ENCODE data around the gene GRIN2C.
A peak's percentile ranks its signal among the peaks of the same experiment; 100 is the strongest.

GRIN2C gene

DNA sequence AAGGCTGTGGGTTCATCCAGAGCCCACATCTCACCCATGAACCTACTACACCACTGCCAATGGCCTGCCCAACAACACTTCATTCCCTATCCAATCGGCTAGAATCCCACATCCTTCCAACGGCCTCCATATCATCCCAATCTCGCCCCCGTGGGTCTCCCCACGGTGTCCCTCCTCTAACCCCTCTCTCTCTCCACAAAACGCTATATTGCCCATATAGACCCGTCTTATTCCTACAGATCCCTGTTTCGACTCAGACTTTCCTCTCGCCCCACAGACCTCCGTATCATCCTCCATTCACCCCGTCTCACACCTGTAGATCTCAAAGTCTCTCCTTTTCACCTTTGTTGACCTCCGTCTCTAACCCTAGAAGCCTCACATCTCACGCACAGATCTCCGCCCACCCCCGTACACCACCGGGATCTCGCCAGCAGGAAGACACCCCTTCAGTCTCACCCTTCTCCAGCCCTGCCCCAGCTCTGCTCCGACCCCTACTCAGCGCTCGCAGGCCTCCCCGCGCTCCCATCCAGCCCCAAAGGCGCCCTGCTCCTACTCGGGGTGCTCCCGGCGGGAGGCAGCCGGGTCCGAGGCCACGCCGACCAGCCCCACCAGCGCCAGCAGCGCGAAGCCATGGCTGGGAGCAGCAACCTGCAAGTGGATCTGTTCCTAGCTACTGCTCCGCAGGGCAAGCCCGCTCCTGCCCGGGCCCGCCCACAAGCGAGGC is 12.8 kb upstream of the GRIN2C start, which contains the start of gene FDXR (continued):
- TF ChIP-seq REST (tag by site-specific recombination; IDR thresholded peaks at IDR 0.05) (peak; percentile 58; the same call in 1 of the 2 replicates), KLF7 (tag by site-specific recombination; IDR thresholded peaks at IDR 0.05; ENCODE audit: borderline replicate concordance) (peak; percentile 64; the same call in 1 of the 2 replicates), ZNF843 (tag by site-specific recombination; IDR thresholded peaks at IDR 0.05) (peak; percentile 60; the same call in 1 of the 2 replicates), ZNF600 (tag by site-specific recombination; IDR thresholded peaks at IDR 0.05) (peak; percentile 80), ZBTB8A (tag by site-specific recombination; IDR thresholded peaks at IDR 0.05) (0 out of 2 replicates have a peak, but pooled peaks have one; percentile 48), ZNF704 (tag by site-specific recombination; IDR thresholded peaks at IDR 0.05) (no peak), ZBTB10 (tag by site-specific recombination; IDR thresholded peaks at IDR 0.05) (peak; percentile 80), EGR2 (tag by site-specific recombination; IDR thresholded peaks at IDR 0.05; ENCODE audit: low read depth) (peak; percentile 77), ZNF324 (tag by site-specific recombination; IDR thresholded peaks at IDR 0.05) (peak; percentile 85), ZNF2 (tag by site-specific recombination; IDR thresholded peaks at IDR 0.05) (peak; percentile 85), ZNF561 (tag by site-specific recombination; IDR thresholded peaks at IDR 0.05; ENCODE audit: borderline replicate concordance) (no peak), KLF9 (tag by site-specific recombination; IDR thresholded peaks at IDR 0.05; ENCODE audit: low read depth) (peak; percentile 77), ZNF155 (tag by site-specific recombination; IDR thresholded peaks at IDR 0.05) (no peak), ZNF18 (tag by site-specific recombination; IDR thresholded peaks at IDR 0.05) (no peak), GLIS2 (tag by site-specific recombination; IDR thresholded peaks at IDR 0.05) (peak; percentile 56), KLF17 (tag by site-specific recombination; IDR thresholded peaks at IDR 0.05) (peak; percentile 73), ZEB2 (tag by site-specific recombination; IDR thresholded peaks at IDR 0.05) (0 out of 2 replicates have a peak, but pooled peaks have one; percentile 30)
- TF ChIP-seq, protein P1, sequence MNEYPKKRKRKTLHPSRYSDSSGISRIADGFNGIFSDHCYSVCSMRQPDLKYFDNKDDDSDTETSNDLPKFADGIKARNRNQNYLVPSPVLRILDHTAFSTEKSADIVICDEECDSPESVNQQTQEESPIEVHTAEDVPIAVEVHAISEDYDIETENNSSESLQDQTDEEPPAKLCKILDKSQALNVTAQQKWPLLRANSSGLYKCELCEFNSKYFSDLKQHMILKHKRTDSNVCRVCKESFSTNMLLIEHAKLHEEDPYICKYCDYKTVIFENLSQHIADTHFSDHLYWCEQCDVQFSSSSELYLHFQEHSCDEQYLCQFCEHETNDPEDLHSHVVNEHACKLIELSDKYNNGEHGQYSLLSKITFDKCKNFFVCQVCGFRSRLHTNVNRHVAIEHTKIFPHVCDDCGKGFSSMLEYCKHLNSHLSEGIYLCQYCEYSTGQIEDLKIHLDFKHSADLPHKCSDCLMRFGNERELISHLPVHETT (tag by site-specific recombination; IDR thresholded peaks at IDR 0.05): 0 out of 2 replicates have a peak, but pooled peaks have one; percentile 29
- TF ChIP-seq, protein P2, sequence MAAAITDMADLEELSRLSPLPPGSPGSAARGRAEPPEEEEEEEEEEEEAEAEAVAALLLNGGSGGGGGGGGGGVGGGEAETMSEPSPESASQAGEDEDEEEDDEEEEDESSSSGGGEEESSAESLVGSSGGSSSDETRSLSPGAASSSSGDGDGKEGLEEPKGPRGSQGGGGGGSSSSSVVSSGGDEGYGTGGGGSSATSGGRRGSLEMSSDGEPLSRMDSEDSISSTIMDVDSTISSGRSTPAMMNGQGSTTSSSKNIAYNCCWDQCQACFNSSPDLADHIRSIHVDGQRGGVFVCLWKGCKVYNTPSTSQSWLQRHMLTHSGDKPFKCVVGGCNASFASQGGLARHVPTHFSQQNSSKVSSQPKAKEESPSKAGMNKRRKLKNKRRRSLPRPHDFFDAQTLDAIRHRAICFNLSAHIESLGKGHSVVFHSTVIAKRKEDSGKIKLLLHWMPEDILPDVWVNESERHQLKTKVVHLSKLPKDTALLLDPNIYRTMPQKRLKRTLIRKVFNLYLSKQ (tag by site-specific recombination; IDR thresholded peaks at IDR 0.05; ENCODE audit: borderline replicate concordance): no peak

Measured in HEK293 (cell line).